ENCODE measurements around the gene SLC9A1.
"Not testable (repeated sequence)": the region's sequence is repeated elsewhere in the genome, so short reads cannot be mapped to it uniquely, and the experiment has no call there.

The SLC9A1 gene

GRCh38 chr1:27130798-27131197 lies 24.1 kb downstream of the SLC9A1 start:
- DNase-seq: no peak

DNA sequence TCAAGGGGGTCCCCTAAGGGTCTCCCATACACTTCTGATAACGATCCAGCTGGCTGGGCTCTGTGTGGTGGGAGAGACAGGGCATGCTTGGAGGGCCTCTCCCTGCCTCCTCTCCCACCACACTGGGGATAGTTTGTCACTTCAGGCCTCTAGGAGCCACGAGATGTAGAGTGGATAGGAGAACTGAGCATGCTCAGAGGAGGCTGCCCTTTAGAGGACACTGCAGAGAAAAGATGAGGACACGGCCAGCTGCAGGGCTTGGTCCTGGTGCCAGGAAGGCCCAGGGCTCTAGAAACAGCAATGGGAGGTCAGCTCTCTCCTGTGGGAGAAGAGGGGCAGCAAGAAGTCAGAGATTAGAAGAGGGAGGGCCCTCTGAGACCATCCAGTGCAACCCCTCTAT lies 25.7 kb downstream of the SLC9A1 start:
- DNase-seq: no peak

DNA sequence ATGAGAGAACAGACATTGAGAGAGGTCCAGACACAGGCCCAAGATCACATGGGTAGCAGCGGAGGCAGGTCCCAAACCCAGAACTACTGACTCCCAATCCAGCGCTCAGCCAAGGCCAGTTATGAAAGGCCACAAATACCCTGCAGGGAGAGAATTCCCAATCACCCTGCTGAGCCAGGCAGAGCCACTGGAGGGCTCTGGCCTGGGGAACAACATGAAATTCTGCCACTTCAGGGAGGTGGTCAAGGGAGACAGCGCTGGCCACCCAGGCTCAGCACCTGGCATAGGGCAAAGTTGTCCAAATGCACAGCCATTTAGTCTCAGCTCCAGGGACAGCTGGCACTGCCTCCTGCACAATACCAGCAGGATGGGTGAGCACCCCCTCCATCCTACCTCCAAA lies 27.5 kb downstream of the SLC9A1 start:
- no peak for DNase-seq

- no peak for DNase-seq
Measured at GRCh38 chr1:27126391-27126790, 28.5 kb downstream of the SLC9A1 start.

DNA sequence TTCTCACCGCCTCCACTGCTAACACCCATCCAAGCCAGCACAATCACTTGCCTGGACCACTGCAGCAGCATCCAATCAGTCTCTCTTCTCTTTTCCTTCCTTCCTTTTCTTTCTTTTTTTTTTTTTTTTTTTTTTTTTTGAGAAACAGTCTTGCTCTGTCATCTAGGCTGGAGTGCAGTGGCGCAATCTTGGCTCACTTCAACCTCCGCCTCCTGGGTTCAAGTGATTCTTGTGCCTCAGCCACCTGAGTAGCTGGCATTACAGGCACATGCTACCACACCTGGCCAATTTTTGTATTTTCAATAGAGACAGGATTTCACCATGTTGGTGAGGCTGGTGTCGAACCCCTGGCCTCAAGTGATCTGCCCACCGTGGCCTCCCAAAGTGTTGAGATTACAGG lies 29.8 kb downstream of the SLC9A1 start:
- DNase-seq: not testable (repeated sequence)

DNA sequence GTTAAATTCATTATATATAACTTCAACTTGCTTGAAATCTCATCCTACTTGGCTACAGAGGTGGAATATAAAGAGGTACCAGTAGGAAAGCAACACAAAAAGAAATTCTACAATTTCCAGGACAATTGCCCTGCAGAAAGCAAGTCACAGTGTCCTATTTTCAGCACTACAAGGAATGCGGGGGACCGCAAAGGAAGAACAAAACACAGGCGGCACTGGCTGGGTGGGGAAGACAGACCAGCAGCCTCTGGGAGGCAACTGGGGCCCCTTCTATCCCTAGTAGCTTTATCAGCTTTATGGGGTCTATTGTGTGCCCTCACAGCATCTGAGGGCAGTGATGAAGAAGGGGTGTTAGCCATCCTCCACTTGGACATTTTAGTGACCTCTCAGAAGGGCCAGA lies 30.5 kb downstream of the SLC9A1 start:
- no peak for DNase-seq

GRCh38 chr1:27122652-27123051 lies 32.3 kb downstream of the SLC9A1 start:
- DNase-seq: peak in 1 of 2 donors; percentile 30

GRCh38 chr1:27120854-27121253 lies 34.1 kb downstream of the SLC9A1 start:
- DNase-seq: no peak

DNA sequence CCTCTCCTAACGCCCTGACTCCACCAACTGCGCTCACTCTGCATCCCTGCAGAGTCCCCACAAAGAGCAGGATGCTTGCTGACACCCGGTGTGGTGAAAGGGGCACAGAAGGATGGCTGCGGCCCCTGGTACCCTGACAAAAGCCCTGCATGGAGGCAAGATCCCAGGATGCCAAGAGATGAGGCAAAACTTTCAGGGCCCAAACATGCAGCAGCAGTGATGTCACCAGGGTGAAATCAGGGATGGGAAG lies 36.6 kb downstream of the SLC9A1 start:
- DNase-seq: no peak

DNA sequence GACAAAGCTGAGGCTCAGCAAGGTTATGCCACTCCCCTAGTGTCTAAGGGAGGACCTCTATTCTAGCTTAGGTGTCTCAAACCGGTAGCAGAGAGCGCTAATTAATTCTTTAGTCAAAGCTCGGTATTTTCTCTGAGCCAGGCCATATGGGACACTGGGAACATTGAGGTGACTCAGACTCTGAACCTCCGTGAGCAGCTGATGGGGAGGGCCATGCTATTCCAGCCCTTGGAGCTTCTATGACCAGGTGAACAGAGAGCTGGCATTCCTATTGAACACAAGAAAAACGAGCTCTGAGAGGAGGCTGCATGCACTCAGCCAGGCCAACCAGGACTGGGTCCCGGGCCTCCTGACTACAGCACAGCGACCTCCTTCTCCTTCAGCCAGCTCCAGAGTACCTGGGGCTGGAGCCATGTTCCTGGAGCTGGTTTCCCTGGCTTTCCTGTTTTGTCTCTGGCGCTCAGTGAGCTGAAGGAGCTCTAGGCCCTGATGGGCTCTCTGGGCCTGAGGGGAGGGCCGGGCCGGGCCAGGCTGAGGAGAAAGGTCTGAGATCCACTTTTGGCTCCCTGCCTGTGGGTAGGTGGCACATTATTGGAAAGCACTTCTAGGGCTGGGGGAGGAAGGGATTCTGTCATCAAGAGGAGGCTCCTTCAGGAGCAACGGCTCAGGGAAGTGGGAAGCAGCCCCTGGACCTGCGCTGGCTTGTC lies 37.0 kb downstream of the SLC9A1 start:
- DNase-seq: no peak

- DNase-seq: peak; percentile 23 to 58
Measured at GRCh38 chr1:27116697-27117096, 38.2 kb downstream of the SLC9A1 start.

GRCh38 chr1:27116232-27116631 lies 38.7 kb downstream of the SLC9A1 start:
- DNase-seq: no peak

DNA sequence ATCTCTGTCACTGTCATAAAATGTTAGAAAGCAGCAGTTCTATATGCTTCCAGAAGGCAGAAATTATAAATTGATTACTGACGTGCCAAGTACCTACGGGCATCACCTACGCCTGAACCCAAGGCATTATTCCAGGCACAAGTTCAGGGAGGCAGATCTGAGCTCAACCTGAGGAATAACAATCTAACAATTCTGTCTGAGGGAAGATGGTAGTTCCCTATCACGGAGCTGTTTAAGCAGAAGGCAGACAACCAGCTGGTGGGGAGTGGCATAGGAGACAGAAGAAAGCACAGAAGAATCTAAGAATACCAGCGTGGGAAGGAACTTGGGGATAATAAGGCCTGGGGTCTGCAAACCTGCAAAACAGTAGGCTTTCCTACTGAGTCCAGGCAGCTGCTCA lies 40.4 kb downstream of the SLC9A1 start:
- DNase-seq: no peak

DNA sequence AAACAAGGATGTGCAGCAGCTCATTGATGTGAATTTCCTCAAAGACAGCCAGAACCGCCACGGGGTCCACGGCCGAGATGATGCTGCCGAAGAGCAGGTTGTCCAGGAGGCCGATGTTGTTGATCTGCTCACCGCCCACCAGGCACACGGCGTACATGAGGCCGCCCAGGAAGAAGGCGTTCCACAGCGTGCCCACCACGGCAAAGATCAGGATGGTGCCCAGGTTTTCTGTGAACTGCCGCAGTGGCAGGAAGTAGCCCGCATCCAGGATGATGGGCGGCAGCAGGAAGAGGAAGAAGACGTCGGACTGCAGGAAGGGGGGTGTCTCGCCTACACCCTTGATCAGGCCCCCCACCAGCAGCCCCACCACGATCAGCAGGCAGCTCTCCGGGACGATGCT lies 41.1 kb downstream of the SLC9A1 start:
- no peak for DNase-seq

GRCh38 chr1:27111626-27112573 lies 43.0 kb downstream of the SLC9A1 start:
- peak; percentile 73 to 86 for DNase-seq

GRCh38 chr1:27109103-27109822 lies 45.7 kb downstream of the SLC9A1 start:
- DNase-seq: peak in 1 of 2 donors; percentile 15

GRCh38 chr1:27108588-27108987 lies 46.3 kb downstream of the SLC9A1 start:
- no peak for DNase-seq

DNA sequence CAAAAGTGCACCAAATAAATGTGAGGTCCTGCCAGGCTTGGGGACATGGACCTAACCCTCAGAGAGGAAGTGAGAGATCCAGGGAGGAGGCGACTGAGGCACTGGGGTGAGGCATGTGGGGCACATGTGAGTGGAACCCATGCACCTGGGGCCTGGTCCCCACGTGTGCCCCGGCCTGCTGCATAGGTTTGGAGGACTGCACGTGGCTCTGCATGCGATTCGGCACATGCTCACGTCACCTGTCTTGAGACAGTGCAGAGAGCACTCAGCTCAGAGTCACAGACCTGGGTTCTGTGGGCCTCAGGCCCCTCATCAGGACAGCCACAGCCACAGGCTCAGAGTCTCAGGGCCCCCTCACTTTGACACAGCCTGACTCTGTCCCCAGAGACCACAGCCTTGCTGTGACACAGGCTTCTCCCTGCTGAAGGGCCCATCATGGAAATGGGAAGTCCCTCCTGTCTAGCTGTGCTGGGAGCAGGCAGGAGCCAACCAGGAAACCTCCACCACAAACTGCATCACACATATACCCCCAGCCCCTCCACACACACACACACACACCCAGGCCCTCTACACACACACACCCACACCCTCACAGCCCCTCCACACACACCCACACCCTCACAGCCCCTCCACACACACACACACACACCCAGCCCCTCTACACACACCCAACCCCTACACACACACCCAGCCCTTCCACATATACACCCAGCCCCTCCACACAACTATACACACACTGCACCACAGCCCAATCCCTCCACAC lies 48.2 kb downstream of the SLC9A1 start:
- peak in 1 of 2 donors; percentile 39 for DNase-seq

DNA sequence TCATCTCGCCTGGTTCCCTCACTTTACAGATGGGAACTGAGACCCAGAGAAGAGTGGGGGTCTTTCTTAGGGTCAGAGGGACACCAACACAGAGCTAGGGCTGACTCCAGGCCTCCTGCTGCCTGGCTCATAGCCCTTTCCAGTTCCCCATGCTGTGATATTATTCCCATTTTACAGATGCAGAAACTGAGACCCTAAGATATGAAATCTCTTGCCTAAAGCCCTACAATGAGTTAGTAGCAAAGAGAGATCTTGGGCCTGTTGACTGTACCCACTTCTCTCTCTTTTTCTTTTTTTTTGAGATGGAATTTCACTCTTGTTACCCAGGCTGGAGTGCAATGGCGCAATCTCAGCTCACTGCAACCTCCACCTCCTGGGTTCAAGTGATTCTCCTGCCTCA lies 49.9 kb downstream of the SLC9A1 start:
- DNase-seq: no peak

- no peak for DNase-seq
Measured at GRCh38 chr1:27103498-27103897, 51.4 kb downstream of the SLC9A1 start.

DNA sequence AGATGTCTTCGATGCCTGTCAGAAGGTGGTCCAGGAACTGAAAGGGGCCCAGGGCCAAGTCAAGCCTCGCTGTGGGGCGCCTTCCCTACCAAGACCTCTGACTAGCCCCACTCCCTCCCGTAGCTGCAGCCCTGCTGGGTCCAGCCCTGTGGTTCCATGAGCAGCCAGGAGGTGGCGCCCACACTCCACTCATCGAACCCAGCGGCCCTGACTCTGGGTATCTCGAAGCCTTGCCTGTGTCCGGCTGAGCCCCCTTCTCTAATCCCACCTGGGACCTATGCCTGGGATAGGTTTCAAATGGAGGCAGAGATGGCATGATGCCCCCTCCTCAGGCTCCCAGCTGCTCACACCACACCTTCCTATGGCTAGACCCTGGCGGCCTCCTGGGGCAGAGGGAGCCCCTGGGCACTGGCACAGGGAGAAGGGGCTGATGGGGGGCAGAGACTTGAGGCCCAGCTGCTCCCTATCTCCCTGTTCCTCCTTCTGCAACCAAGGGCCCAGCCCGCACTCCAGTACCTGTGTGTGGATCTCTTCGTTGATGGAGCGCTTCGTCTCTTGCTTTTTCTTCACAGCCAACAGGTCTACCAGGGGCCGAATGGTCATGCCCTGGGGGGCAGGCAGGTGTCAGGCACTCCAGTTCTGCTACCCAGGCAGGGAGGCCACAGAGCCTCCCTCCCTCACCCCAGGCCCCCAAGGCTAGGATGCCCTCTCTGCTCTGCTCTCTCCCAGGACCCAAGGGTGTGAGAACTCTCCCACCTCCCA lies 52.0 kb downstream of the SLC9A1 start:
- DNase-seq: peak; percentile 79 to 81

- no peak for DNase-seq
Measured at GRCh38 chr1:27102134-27102706, 52.7 kb downstream of the SLC9A1 start.
